Renal pelvis (tissue), 4 donors: ENCODE measurements around the gene YTHDF1. TPM values are rescaled to one million over a fixed set of nuclear protein-coding genes. Genes with fewer than 3 reads are reported as not detected.

Experiments
- DNase-seq: peaks from one replicate; pipeline ENCODE4 v3.0.0-alpha.2; 2013
- polyA plus RNA-seq, 3 donors: library from polyadenylated mRNA; unstranded; fragments of 120-200 nt; gene quantifications; one replicate each; pipeline ENCODE4 v1.2.1, GENCODE V29; 2013; ENCODE audit not compliant: insufficient read length in 3 of 3

Gene YTHDF1
- polyA plus RNA-seq, 3 donors = 42.7 to 44.6 (median 44.4) TPM

GRCh38 chr20:63174309-63175037 is 41.5 kb downstream of the YTHDF1 start:
- DNase-seq = no peak

- no peak for DNase-seq
Observed at GRCh38 chr20:63173552-63174191, 42.3 kb downstream of the YTHDF1 start.

GRCh38 chr20:63172726-63173125 is 43.2 kb downstream of the YTHDF1 start:
- DNase-seq = no peak

GRCh38 chr20:63171991-63172390 is 43.9 kb downstream of the YTHDF1 start:
- no peak for DNase-seq

- DNase-seq = no peak
Observed at GRCh38 chr20:63169681-63170080, 46.2 kb downstream of the YTHDF1 start.

GRCh38 chr20:63168861-63169260 is 47.1 kb downstream of the YTHDF1 start:
- DNase-seq = no peak

GRCh38 chr20:63167918-63168520 is 47.9 kb downstream of the YTHDF1 start:
- DNase-seq = no peak

- no peak for DNase-seq
Observed at GRCh38 chr20:63167026-63167917, 48.7 kb downstream of the YTHDF1 start.

- no peak for DNase-seq
Observed at GRCh38 chr20:63166193-63167020, 49.5 kb downstream of the YTHDF1 start.

- DNase-seq = no peak
Observed at GRCh38 chr20:63165356-63166192, 50.4 kb downstream of the YTHDF1 start.

GRCh38 chr20:63164484-63165355 is 51.2 kb downstream of the YTHDF1 start:
- DNase-seq = no peak

GRCh38 chr20:63163596-63164483 is 52.1 kb downstream of the YTHDF1 start:
- no peak for DNase-seq

- no peak for DNase-seq
Observed at GRCh38 chr20:63163171-63163570, 52.8 kb downstream of the YTHDF1 start.

- no peak for DNase-seq
Observed at GRCh38 chr20:63162206-63162795, 53.6 kb downstream of the YTHDF1 start.

GRCh38 chr20:63161176-63161651 is 54.7 kb downstream of the YTHDF1 start:
- no peak for DNase-seq

- DNase-seq = no peak
Observed at GRCh38 chr20:63160641-63161175, 55.2 kb downstream of the YTHDF1 start.
